Measurements from ENCODE around the gene JPH4. TPM values are rescaled to one million over a fixed set of nuclear protein-coding genes. Genes with fewer than 3 reads are reported as not detected.

Gene JPH4
- total RNA-seq, 2 donors from 2014 or later, result 0.52 to 0.99 TPM

DNA sequence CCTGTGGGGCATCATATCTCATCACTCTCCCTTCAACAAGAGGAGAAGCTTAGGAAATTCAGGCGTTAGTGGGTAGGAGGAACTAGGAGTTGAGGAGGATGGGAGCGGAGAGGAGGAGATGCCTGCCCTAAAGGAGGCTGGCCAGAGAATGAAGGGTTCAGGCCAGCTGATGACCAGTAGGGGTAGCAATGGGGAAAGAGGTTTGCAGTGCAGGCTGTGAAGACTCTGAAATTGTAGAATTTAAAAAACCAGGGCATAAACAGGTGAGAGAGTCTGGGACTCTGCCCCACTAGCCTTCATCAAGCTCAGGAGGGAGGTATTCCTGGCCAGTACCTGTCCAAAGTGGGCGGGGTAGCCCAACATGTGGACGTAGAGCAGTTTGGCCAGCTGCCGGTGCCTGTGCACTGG lies 11.8 kb downstream of the JPH4 start:
- WGBS, 2 donors, result 11 to 23% methylated on average over 4 to 5 of the region's 5 CpGs
- H3K36me3 ChIP-seq (replicated peaks in 1 of 2; ENCODE audit: insufficient read depth in 1 of 2, low read depth in 2 of 2), result peaks cover 0 to 6% of the 10 kb centered on the region in 2 donors
- peaks cover 30% of the 10 kb centered on the region for H3K4me1 ChIP-seq
- ATAC-seq, result peak; percentile 54
- no peaks in the 10 kb centered on the region for H3K9me3 ChIP-seq
- peak overlapping the region in 1 of 2 donors; percentile 47 for H3K4me3 ChIP-seq
- TF ChIP-seq, protein P1, sequence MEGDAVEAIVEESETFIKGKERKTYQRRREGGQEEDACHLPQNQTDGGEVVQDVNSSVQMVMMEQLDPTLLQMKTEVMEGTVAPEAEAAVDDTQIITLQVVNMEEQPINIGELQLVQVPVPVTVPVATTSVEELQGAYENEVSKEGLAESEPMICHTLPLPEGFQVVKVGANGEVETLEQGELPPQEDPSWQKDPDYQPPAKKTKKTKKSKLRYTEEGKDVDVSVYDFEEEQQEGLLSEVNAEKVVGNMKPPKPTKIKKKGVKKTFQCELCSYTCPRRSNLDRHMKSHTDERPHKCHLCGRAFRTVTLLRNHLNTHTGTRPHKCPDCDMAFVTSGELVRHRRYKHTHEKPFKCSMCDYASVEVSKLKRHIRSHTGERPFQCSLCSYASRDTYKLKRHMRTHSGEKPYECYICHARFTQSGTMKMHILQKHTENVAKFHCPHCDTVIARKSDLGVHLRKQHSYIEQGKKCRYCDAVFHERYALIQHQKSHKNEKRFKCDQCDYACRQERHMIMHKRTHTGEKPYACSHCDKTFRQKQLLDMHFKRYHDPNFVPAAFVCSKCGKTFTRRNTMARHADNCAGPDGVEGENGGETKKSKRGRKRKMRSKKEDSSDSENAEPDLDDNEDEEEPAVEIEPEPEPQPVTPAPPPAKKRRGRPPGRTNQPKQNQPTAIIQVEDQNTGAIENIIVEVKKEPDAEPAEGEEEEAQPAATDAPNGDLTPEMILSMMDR (IDR thresholded peaks at IDR 0.05), result no peak
- no peak for TF ChIP-seq POLR2A (IDR thresholded peaks at IDR 0.05)
- H3K27me3 ChIP-seq, result no peaks in the 10 kb centered on the region
- DNase-seq, result peak; percentile 76 to 87 (median 83)
- intact Hi-C loops (cut with DNase I), result loop anchor here (10.0 kb wide), 1 partner anchor 242 kb away; the partner anchor contains the start of gene PABPN1
- peak overlapping the region; percentile 62 to 85 (median 74) for H3K27ac ChIP-seq

- H3K27ac ChIP-seq, result peak overlapping the region in 3 of 4 donors; percentile 5 to 83 (median 66)
- TF ChIP-seq POLR2A (IDR thresholded peaks at IDR 0.05), result no peak
- TF ChIP-seq, protein P1 (IDR thresholded peaks at IDR 0.05), result no peak
- no peak for ATAC-seq
- no peaks in the 10 kb centered on the region for H3K27me3 ChIP-seq
- H3K36me3 ChIP-seq (replicated peaks in 1 of 2; ENCODE audit: insufficient read depth in 1 of 2, low read depth in 2 of 2), result peaks cover 0 to 7% of the 10 kb centered on the region in 2 donors
- H3K4me3 ChIP-seq, result no peak overlapping the region
- DNase-seq, result no peak
- WGBS, 2 donors, result 85 to 86% methylated on average over 8 to 10 of the region's 10 CpGs
- no peaks in the 10 kb centered on the region for H3K9me3 ChIP-seq
- intact Hi-C loops (cut with DNase I), result loop anchor here (10.0 kb wide), 1 partner anchor 241 kb away; the partner anchor contains the start of gene PABPN1
- peaks cover 30% of the 10 kb centered on the region for H3K4me1 ChIP-seq
Measured at GRCh38 chr14:23566112-23566777, 12.3 kb downstream of the JPH4 start.

DNA sequence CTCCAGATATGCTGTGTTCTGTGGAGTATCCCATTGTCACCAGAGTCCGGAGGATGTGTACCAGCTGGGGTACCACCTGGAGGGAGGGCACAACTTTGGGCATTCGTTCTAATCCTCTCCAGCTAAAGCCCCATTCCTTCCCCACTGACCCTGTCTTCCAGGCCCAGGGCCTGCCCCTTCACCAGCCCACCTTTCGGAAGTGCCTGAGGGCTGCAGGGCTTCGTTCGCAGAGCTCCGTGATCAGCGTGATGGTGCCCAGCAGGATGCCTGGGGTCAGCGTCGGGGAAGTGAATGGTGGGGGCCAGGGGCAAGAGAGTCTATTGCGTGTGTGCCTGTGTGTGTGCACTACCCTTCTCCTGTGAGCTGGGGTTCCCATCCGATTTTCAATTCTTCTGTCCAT lies 13.0 kb downstream of the JPH4 start:
- intact Hi-C loops (cut with DNase I), result loop anchor here (10.0 kb wide), 1 partner anchor 241 kb away; the partner anchor contains the start of gene PABPN1
- DNase-seq, result no peak

GRCh38 chr14:23564876-23565275 lies 13.7 kb downstream of the JPH4 start:
- 86 to 88% methylated on average over 5 to 7 of the region's 7 CpGs for WGBS, 2 donors
- Histone ChIP-seq H3K4me1 (peaks cover 30% of the 10 kb centered on the region), H3K27ac (no peak overlapping the region), H3K36me3 (replicated peaks in 1 of 2; ENCODE audit: insufficient read depth in 1 of 2, low read depth in 2 of 2) (peaks cover 0 to 13% of the 10 kb centered on the region in 2 donors), H3K9me3 (no peaks in the 10 kb centered on the region), H3K4me3 (no peak overlapping the region), H3K27me3 (no peaks in the 10 kb centered on the region)
- intact Hi-C loops (cut with DNase I), result loop anchor here (5.0 to 10.0 kb wide), 2 partner anchors 83 to 240 kb away; partner anchors contain the start of gene PABPN1
- DNase-seq, result no peak
- no peak for ATAC-seq
- no peak for TF ChIP-seq POLR2A (IDR thresholded peaks at IDR 0.05)
- TF ChIP-seq, protein P1 (IDR thresholded peaks at IDR 0.05), result no peak

More for the DNA sequence above, 13.0 kb downstream of the JPH4 start:
- TF ChIP-seq POLR2A (IDR thresholded peaks at IDR 0.05), result no peak
- TF ChIP-seq, protein P1 (IDR thresholded peaks at IDR 0.05), result no peak
- WGBS, 2 donors, result 83 to 85% methylated on average over 11 of the region's 11 CpGs
- H3K9me3 ChIP-seq, result no peaks in the 10 kb centered on the region
- ATAC-seq, result no peak
- H3K27ac ChIP-seq, result no peak overlapping the region
- no peaks in the 10 kb centered on the region for H3K27me3 ChIP-seq
- H3K4me3 ChIP-seq, result no peak overlapping the region
- H3K4me1 ChIP-seq, result peaks cover 30% of the 10 kb centered on the region
- peaks cover 0 to 9% of the 10 kb centered on the region in 2 donors for H3K36me3 ChIP-seq (replicated peaks in 1 of 2; ENCODE audit: insufficient read depth in 1 of 2, low read depth in 2 of 2)

Measured in body of pancreas (tissue), 4 donors.